NT2/D1 (cell line): ENCODE data around the gene LRRN1.

Experiments used
- DNase-seq: peaks from one replicate; pipeline ENCODE4 v3.0.0-alpha.2; 2011; ENCODE audit warnings: low read depth, low spot score
- H3K27me3 ChIP-seq: 2 replicates; pipeline ENCODE4 v1.6.0; 2011; ENCODE audit warnings: mild to moderate bottlenecking; ENCODE audit not compliant: insufficient read length, insufficient read depth
- H3K36me3 ChIP-seq: 2 replicates; pipeline ENCODE4 v1.6.1; 2011; ENCODE audit warnings: mild to moderate bottlenecking, low read length, mixed read lengths; ENCODE audit not compliant: insufficient read depth, insufficient read length
- H3K4me1 ChIP-seq: 2 replicates; pipeline ENCODE4 v1.5.1; 2011; ENCODE audit not compliant: insufficient read depth, insufficient read length
- H3K4me3 ChIP-seq: 2 replicates; pipeline ENCODE4 v1.5.1; 2011; ENCODE audit warnings: low read depth; ENCODE audit not compliant: insufficient read length
- H3K9ac ChIP-seq: 2 replicates; pipeline ENCODE4 v1.6.0; 2011; ENCODE audit warnings: low read depth; ENCODE audit not compliant: insufficient read length
- H3K9me3 ChIP-seq: 2 replicates; pipeline ENCODE4 v1.5.1; 2011; ENCODE audit warnings: mild to moderate bottlenecking, low read length; ENCODE audit not compliant: insufficient read depth
- SUZ12 ChIP-seq: IDR thresholded peaks from 2 replicates; pipeline ENCODE4 v1.6.1; 2011; ENCODE audit not compliant: insufficient read length, insufficient read depth; ENCODE audit errors: extremely low read depth
- YY1 ChIP-seq: IDR thresholded peaks from 2 replicates; pipeline ENCODE4 v1.6.1; 2011; ENCODE audit not compliant: insufficient read length, insufficient read depth
- ZNF274 ChIP-seq: IDR thresholded peaks from 2 replicates; pipeline ENCODE4 v1.6.1; 2011; ENCODE audit warnings: mild to moderate bottlenecking, low read depth, low read length

The LRRN1 gene

GRCh38 chr3:3792391-3792790 is 6.8 kb upstream of the LRRN1 start:
- H3K36me3 ChIP-seq, result no peaks in the 10 kb centered on the region
- TF ChIP-seq ZNF274 (no peak), YY1 (no peak), SUZ12 (no peak)
- peaks cover 7% of the 10 kb centered on the region for H3K27me3 ChIP-seq
- DNase-seq, result no peak
- H3K9me3 ChIP-seq, result 0 out of 2 replicates have a peak, but pooled peaks cover 7% of the 10 kb centered on the region
- no peak overlapping the region for H3K9ac ChIP-seq
- no peak overlapping the region for H3K4me3 ChIP-seq
- H3K4me1 ChIP-seq, result no peaks in the 10 kb centered on the region

- peak; percentile 35 for DNase-seq
- H3K27me3 ChIP-seq, result peaks cover 18% of the 10 kb centered on the region
- peak overlapping the region; percentile 86 for H3K4me3 ChIP-seq
- no peaks in the 10 kb centered on the region for H3K4me1 ChIP-seq
- 0 out of 2 replicates have a peak, but pooled peaks cover 7% of the 10 kb centered on the region for H3K9me3 ChIP-seq
- peaks cover 2% of the 10 kb centered on the region for H3K36me3 ChIP-seq
- TF ChIP-seq ZNF274 (no peak), SUZ12 (no peak), YY1 (no peak)
- peak overlapping the region; percentile 87 for H3K9ac ChIP-seq
These were observed 559 bp upstream of the LRRN1 start for GRCh38 chr3:3798631-3799113.

GRCh38 chr3:3800080-3800455 is 837 bp downstream of the LRRN1 start:
- Histone ChIP-seq H3K9me3 (0 out of 2 replicates have a peak, but pooled peaks cover 7% of the 10 kb centered on the region), H3K4me1 (no peaks in the 10 kb centered on the region), H3K36me3 (peaks cover 8% of the 10 kb centered on the region), H3K4me3 (peak overlapping the region; percentile 86), H3K27me3 (peaks cover 18% of the 10 kb centered on the region), H3K9ac (peak overlapping the region; percentile 96)
- peak; percentile 16 for DNase-seq
- TF ChIP-seq SUZ12 (no peak), ZNF274 (no peak), YY1 (no peak)

GRCh38 chr3:3800685-3801493 is 1.7 kb downstream of the LRRN1 start:
- TF ChIP-seq ZNF274 (no peak), YY1 (no peak), SUZ12 (no peak)
- Histone ChIP-seq H3K9me3 (no peaks in the 10 kb centered on the region), H3K36me3 (peaks cover 10% of the 10 kb centered on the region), H3K27me3 (peaks cover 18% of the 10 kb centered on the region), H3K4me1 (no peaks in the 10 kb centered on the region), H3K9ac (peak overlapping the region; percentile 96), H3K4me3 (peak overlapping the region; percentile 86)
- peak; percentile 11 for DNase-seq

DNA sequence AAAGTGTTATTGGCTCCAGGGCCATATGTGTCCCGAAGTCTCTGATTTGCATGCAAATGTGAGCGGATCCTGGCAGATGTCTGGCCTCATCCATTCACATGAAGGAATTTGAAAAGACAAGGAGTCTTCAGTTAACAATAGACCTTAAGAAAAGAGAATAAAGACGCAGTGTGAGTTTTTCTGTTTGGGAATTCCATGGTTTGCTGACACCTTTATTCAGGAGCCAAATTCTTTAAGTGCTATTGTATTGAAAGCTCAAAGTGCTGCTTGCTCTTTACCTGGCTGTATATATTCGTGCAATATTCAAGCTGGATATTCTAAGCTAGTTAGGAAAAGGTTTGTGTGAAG is 2.2 kb downstream of the LRRN1 start:
- peak; percentile 82 for DNase-seq
- TF ChIP-seq ZNF274, result no peak
- TF ChIP-seq SUZ12, result no peak
- TF ChIP-seq YY1, result no peak
- H3K27me3 ChIP-seq, result peaks cover 18% of the 10 kb centered on the region
- H3K9ac ChIP-seq, result peak overlapping the region; percentile 96
- peak overlapping the region; percentile 86 for H3K4me3 ChIP-seq
- H3K4me1 ChIP-seq, result peaks cover 3% of the 10 kb centered on the region
- no peaks in the 10 kb centered on the region for H3K9me3 ChIP-seq
- H3K36me3 ChIP-seq, result peaks cover 15% of the 10 kb centered on the region

DNA sequence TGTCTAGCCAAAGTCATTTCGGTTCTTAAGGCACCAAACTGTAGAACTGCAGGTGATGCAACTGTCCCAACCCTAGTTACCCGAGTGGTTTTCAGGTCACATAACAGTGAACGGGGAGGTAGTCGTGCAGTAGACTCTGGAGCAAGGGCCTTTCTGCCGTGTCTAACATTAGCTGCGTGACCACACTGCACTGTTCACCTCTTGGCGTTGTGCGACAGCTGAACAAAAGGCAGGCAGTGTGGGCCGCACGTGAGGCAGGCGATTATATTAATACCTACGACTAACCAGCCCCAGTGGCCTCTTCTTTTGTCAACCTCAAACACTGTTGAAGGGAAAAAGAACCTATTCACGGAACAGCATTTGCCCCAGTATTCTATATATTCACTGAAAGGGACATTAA is 2.8 kb downstream of the LRRN1 start:
- H3K36me3 ChIP-seq, result peaks cover 21% of the 10 kb centered on the region
- TF ChIP-seq ZNF274, result no peak
- TF ChIP-seq YY1, result no peak
- TF ChIP-seq SUZ12, result no peak
- H3K27me3 ChIP-seq, result peaks cover 15% of the 10 kb centered on the region
- H3K9me3 ChIP-seq, result no peaks in the 10 kb centered on the region
- H3K9ac ChIP-seq, result peak overlapping the region; percentile 57
- peak; percentile 1 for DNase-seq
- peaks cover 3% of the 10 kb centered on the region for H3K4me1 ChIP-seq
- H3K4me3 ChIP-seq, result peak overlapping the region; percentile 86

GRCh38 chr3:3804560-3804959 is 5.3 kb downstream of the LRRN1 start:
- Histone ChIP-seq H3K4me1 (peaks cover 3% of the 10 kb centered on the region), H3K4me3 (no peak overlapping the region), H3K36me3 (peaks cover 40% of the 10 kb centered on the region), H3K9ac (no peak overlapping the region), H3K27me3 (no peaks in the 10 kb centered on the region), H3K9me3 (no peaks in the 10 kb centered on the region)
- no peak for DNase-seq
- TF ChIP-seq ZNF274 (no peak), SUZ12 (no peak), YY1 (no peak)
